Transverse colon (tissue), 4 donors: ENCODE measurements around the gene ANKRD52. TPM values are rescaled to one million over a fixed set of nuclear protein-coding genes. Genes with fewer than 3 reads are reported as not detected.

ENCODE experiments used
- DNase-seq: peaks from one replicate; pipeline ENCODE4 v3.0.0-alpha.2; 2019
- H3K27ac ChIP-seq, 4 donors: fragments of 200-600 bp; sonication (generic); 2 replicates each; pipeline ENCODE4 v1.5.1; 2016 to 2018; ENCODE audit warnings: inconsistent platforms in 4 of 4
- H3K27me3 ChIP-seq: fragments of 200-600 bp; sonication (generic); 2 replicates; pipeline ENCODE4 v1.5.1; 2017; ENCODE audit warnings: inconsistent platforms
- H3K36me3 ChIP-seq, 4 donors: fragments of 200-600 bp; sonication (generic); 2 replicates each; pipeline ENCODE4 v1.5.1; 2017 to 2019; ENCODE audit warnings: inconsistent platforms in 4 of 4
- H3K4me1 ChIP-seq, 4 donors: fragments of 200-600 bp; sonication (generic); 2 replicates each; pipeline ENCODE4 v1.5.1; 2017 to 2020; ENCODE audit warnings: inconsistent platforms in 4 of 4
- H3K4me3 ChIP-seq, 4 donors: fragments of 200-600 bp; sonication (generic); 1 replicate in 1 of 4; 2 replicates in 3 of 4; pipeline versions ENCODE4 v1.5.1 to v1.6.1; 2017 to 2019; ENCODE audit warnings: inconsistent platforms in 4 of 4
- H3K9me3 ChIP-seq, 2 donors: fragments of 200-600 bp; sonication (generic); 2 replicates each; pipeline ENCODE4 v1.5.1; 2017 to 2019; ENCODE audit warnings: inconsistent platforms in 2 of 2
- CTCF ChIP-seq, 5 experiments: fragments of 200-600 bp in 3 of 5; fragments of 450-650 bp in 2 of 5; sonication (generic) in 3 of 5; IDR thresholded peaks; 1 replicate in 2 of 5; 2 replicates in 3 of 5; pipeline ENCODE4 v1.5.1; 2016 to 2017; ENCODE audit warnings: antibody characterized with exemption in 5 of 5, inconsistent platforms in 3 of 5, mild to moderate bottlenecking in 2 of 5, moderate library complexity in 1 of 5
- EP300 ChIP-seq: sonication (generic); formaldehyde crosslinking; IDR thresholded peaks from one replicate; pipeline ENCODE4 v1.6.1; 2017; ENCODE audit warnings: antibody characterized with exemption, low read depth
- POLR2A ChIP-seq: fragments of 450-650 bp; IDR thresholded peaks from one replicate; pipeline ENCODE4 v1.6.1; 2016; ENCODE audit warnings: antibody characterized with exemption, mild to moderate bottlenecking, moderate library complexity
- POLR2AphosphoS5 ChIP-seq, 3 donors: sonication (generic); formaldehyde crosslinking; IDR thresholded peaks; one replicate each; pipeline ENCODE4 v1.6.1; 2016; ENCODE audit warnings: antibody characterized with exemption in 3 of 3
- WGBS, 2 donors: methylation state at CpG; one replicate each; pipeline ENCODE4 v1.1.5; 2018; ENCODE audit warnings: low coverage in 1 of 2; 5-methylcytosine and 5-hydroxymethylcytosine counted together
- in situ Hi-C, 4 donors: fragments of 200-750 bp; cut with MboI; loops; one replicate each; pipeline versions ENCODE4 v1.15.0 to v1.15.1; 2017; ENCODE audit warnings: low sequenced_read_pairs in 3 of 4, low pct_ligation_motif_present in 1 of 4, low pct_unique_long_range_greater_than_20kb in 1 of 4
- intact Hi-C: fragments of 100-400 bp; cut with DNase I; formaldehyde crosslinking; loops from one replicate; pipeline ENCODE4 v1.15.1; 2023; ENCODE audit warnings: low total_unique reads
- total RNA-seq, 4 donors: library from RNA; depleted of rRNA; stranded (reverse); fragments of >200 nt; gene quantifications; one replicate each; pipeline ENCODE4 v1.1.0, GENCODE V29; 2016

Gene ANKRD52
- total RNA-seq, 4 donors from 2014 or later, result 28.4 to 120 (median 40.0) TPM

- intact Hi-C loops (loop anchor here (2.0 kb wide), 1 partner anchor 105 kb away; the partner anchor contains the start of gene RPL41), in situ Hi-C loops (no loop called here)
- WGBS, 2 donors, result 3 to 40% methylated on average over 2 to 42 of the region's 42 CpGs
These were observed 36.2 kb downstream of the ANKRD52 start, which contains the start of gene RNF41 for GRCh38 chr12:56221757-56222530. RNF41 (minus strand) TSS chr12:56221922; CDS start chr12:56214047, 7,875 bp downstream.

GRCh38 chr12:56221232-56221756 lies 36.9 kb downstream of the ANKRD52 start:
- in situ Hi-C loops, result no loop called here
- peak; percentile 59 for DNase-seq
- 0 to 1% methylated on average over 8 to 21 of the region's 21 CpGs for WGBS, 2 donors
- H3K36me3 ChIP-seq, result peaks cover 0 to 3% (median 0%) of the 10 kb centered on the region in 4 donors
- intact Hi-C loops, result no loop called here
- no peak for TF ChIP-seq CTCF (IDR thresholded peaks at IDR 0.05)
- TF ChIP-seq POLR2AphosphoS5 (IDR thresholded peaks at IDR 0.05), result peak in 1 of 3 donors; percentile 2
- no peak for TF ChIP-seq EP300
- no peak for TF ChIP-seq POLR2A
- peak overlapping the region; percentile 65 to 95 (median 76) for H3K4me3 ChIP-seq
- no peaks in the 10 kb centered on the region for H3K9me3 ChIP-seq
- peak overlapping the region; percentile 96 to 99 (median 98) for H3K27ac ChIP-seq
- peaks cover 28 to 47% (median 39%) of the 10 kb centered on the region in 4 donors for H3K4me1 ChIP-seq
- H3K27me3 ChIP-seq, result no peaks in the 10 kb centered on the region

More at GRCh38 chr12:56221757-56222530, 36.2 kb downstream of the ANKRD52 start, which contains the start of gene RNF41:
- Histone ChIP-seq H3K36me3 (no peaks in the 10 kb centered on the region), H3K9me3 (no peaks in the 10 kb centered on the region), H3K27ac (peak within 1 kb of the TSS; percentile 96 to 99 (median 98)), H3K27me3 (no peaks in the 10 kb centered on the region), H3K4me1 (peaks cover 28 to 47% (median 39%) of the 10 kb centered on the region in 4 donors), H3K4me3 (peak within 1 kb of the TSS; percentile 65 to 95 (median 76))
- peak; percentile 98 for TF ChIP-seq POLR2A
- TF ChIP-seq EP300, result peak; percentile 58
- peak; percentile 99 for TF ChIP-seq POLR2AphosphoS5 (IDR thresholded peaks at IDR 0.05)
- TF ChIP-seq CTCF (IDR thresholded peaks at IDR 0.05), result peak in 3 of 5 experiments; percentile 5 to 48 (median 33)
- peak; percentile 98 for DNase-seq

GRCh38 chr12:56220611-56221231 lies 37.5 kb downstream of the ANKRD52 start:
- WGBS, 2 donors, result 8 to 22% methylated on average over 7 to 10 of the region's 10 CpGs
- no peaks in the 10 kb centered on the region for H3K9me3 ChIP-seq
- peaks cover 28 to 47% (median 39%) of the 10 kb centered on the region in 4 donors for H3K4me1 ChIP-seq
- no peak for DNase-seq
- peaks cover 0 to 5% (median 0%) of the 10 kb centered on the region in 4 donors for H3K36me3 ChIP-seq
- intact Hi-C loops (no loop called here), in situ Hi-C loops (no loop called here)
- H3K4me3 ChIP-seq, result peak overlapping the region; percentile 65 to 95 (median 76)
- peak overlapping the region; percentile 96 to 99 (median 98) for H3K27ac ChIP-seq
- TF ChIP-seq EP300 (no peak), CTCF (IDR thresholded peaks at IDR 0.05) (no peak), POLR2A (no peak), POLR2AphosphoS5 (IDR thresholded peaks at IDR 0.05) (no peak)
- H3K27me3 ChIP-seq, result no peaks in the 10 kb centered on the region

GRCh38 chr12:56219840-56220239 lies 38.3 kb downstream of the ANKRD52 start:
- intact Hi-C loops, result no loop called here
- Histone ChIP-seq H3K36me3 (peaks cover 0 to 10% (median 2%) of the 10 kb centered on the region in 4 donors), H3K27ac (peak overlapping the region; percentile 96 to 99 (median 98)), H3K4me1 (peaks cover 26 to 41% (median 35%) of the 10 kb centered on the region in 4 donors), H3K9me3 (no peaks in the 10 kb centered on the region), H3K27me3 (no peaks in the 10 kb centered on the region), H3K4me3 (no peak overlapping the region)
- TF ChIP-seq POLR2A (no peak), CTCF (IDR thresholded peaks at IDR 0.05) (no peak), POLR2AphosphoS5 (IDR thresholded peaks at IDR 0.05) (no peak), EP300 (no peak)
- in situ Hi-C loops, result no loop called here
- 86 to 92% methylated on average over 3 to 9 of the region's 9 CpGs for WGBS, 2 donors
- no peak for DNase-seq
